WTC11 (cell line): ENCODE measurements around the gene SUSD1. TPM values are rescaled to one million over a fixed set of nuclear protein-coding genes. Genes with fewer than 3 reads are reported as not detected.

ENCODE experiments used
- ATAC-seq: fragments of 200-7000 bp; cut with Tn5 transposase; 2 replicates; pipeline ENCODE4 v1.10.0; 2021; ENCODE audit warnings: mild to moderate bottlenecking, moderate library complexity
- CTCF ChIA-PET: fragments of 300-600 bp; sonication (Branson Sonifier 250); formaldehyde crosslinking; loops from one replicate; lab custom pipeline; 2021; ENCODE audit warnings: antibody characterized with exemption; lab: Charles Lee
- POLR2A ChIA-PET: fragments of 350-600 bp; sonication (Branson Sonifier 250); formaldehyde crosslinking; loops from one replicate; lab custom pipeline; 2021; ENCODE audit warnings: antibody characterized with exemption; lab: Charles Lee
- DNase-seq: peaks from one replicate; pipeline ENCODE4 v3.0.0; 2021; ENCODE audit warnings: low spot score
- H3K27ac Mint-ChIP-seq: 2 replicates; pipeline ENCODE4 v1.8.0; 2021; ENCODE audit warnings: mixed read lengths
- H3K27me3 Mint-ChIP-seq: 2 replicates; pipeline ENCODE4 v1.8.0; 2021; ENCODE audit warnings: low read depth, mild to moderate bottlenecking, moderate library complexity, mixed read lengths
- H3K36me3 Mint-ChIP-seq: 2 replicates; pipeline ENCODE4 v1.8.0; 2021; ENCODE audit warnings: mixed read lengths
- H3K4me1 Mint-ChIP-seq: 2 replicates; pipeline ENCODE4 v1.8.0; 2022; ENCODE audit warnings: mixed read lengths
- H3K4me3 Mint-ChIP-seq: 2 replicates; pipeline ENCODE4 v1.8.0; 2021; ENCODE audit warnings: mild to moderate bottlenecking, moderate library complexity, mixed read lengths
- H3K9me3 Mint-ChIP-seq: 2 replicates; pipeline ENCODE4 v1.8.0; 2021; ENCODE audit warnings: mixed read lengths
- ATF1 ChIP-seq: sonication (generic); formaldehyde crosslinking; IDR thresholded peaks from 2 replicates; pipeline ENCODE4 v1.8.1; 2023; ENCODE audit warnings: mild to moderate bottlenecking, moderate library complexity, missing genetic modification reagents
- ELF4 ChIP-seq: sonication (generic); formaldehyde crosslinking; IDR thresholded peaks from 2 replicates; pipeline ENCODE4 v1.8.1; 2022; ENCODE audit warnings: low read depth, mild to moderate bottlenecking, moderate library complexity, missing genetic modification reagents
- MYBL2 ChIP-seq: sonication (generic); formaldehyde crosslinking; IDR thresholded peaks from 2 replicates; pipeline ENCODE4 v1.8.1; 2023; ENCODE audit warnings: mild to moderate bottlenecking, moderate library complexity, missing genetic modification reagents
- NFATC4 ChIP-seq: fragments of 250-450 bp; sonication (Bioruptor Pico); IDR thresholded peaks from 2 replicates; pipeline ENCODE4 v1.9.0; 2021; ENCODE audit warnings: mild to moderate bottlenecking
- OVOL2 ChIP-seq: fragments of 250-450 bp; sonication (Bioruptor Pico); IDR thresholded peaks from 2 replicates; pipeline ENCODE4 v1.9.0; 2021; ENCODE audit warnings: mild to moderate bottlenecking, borderline replicate concordance
- RORB ChIP-seq: fragments of 250-450 bp; sonication (Bioruptor Pico); IDR thresholded peaks from 2 replicates; pipeline ENCODE4 v1.9.0; 2021; ENCODE audit warnings: mild to moderate bottlenecking
- SMAD3 ChIP-seq: sonication (generic); formaldehyde crosslinking; IDR thresholded peaks from 2 replicates; pipeline ENCODE4 v1.8.0; 2022; ENCODE audit warnings: missing genetic modification reagents, mild to moderate bottlenecking, borderline replicate concordance
- SMAD4 ChIP-seq: sonication (generic); formaldehyde crosslinking; IDR thresholded peaks from 2 replicates; pipeline ENCODE4 v1.8.0; 2022; ENCODE audit warnings: mild to moderate bottlenecking, missing genetic modification reagents
- TEAD1 ChIP-seq: sonication (generic); formaldehyde crosslinking; IDR thresholded peaks from 2 replicates; pipeline ENCODE4 v1.8.0; 2022; ENCODE audit warnings: mild to moderate bottlenecking, missing genetic modification reagents
- ZBTB43 ChIP-seq: sonication (generic); formaldehyde crosslinking; IDR thresholded peaks from 2 replicates; pipeline ENCODE4 v1.8.1; 2023; ENCODE audit warnings: mild to moderate bottlenecking, missing genetic modification reagents
- ZMAT4 ChIP-seq: fragments of 250-450 bp; sonication (Bioruptor Pico); IDR thresholded peaks from 2 replicates; pipeline ENCODE4 v1.9.0; 2021; ENCODE audit warnings: mild to moderate bottlenecking
- total RNA-seq: library from RNA; stranded (reverse); gene quantifications from 3 replicates; pipeline ENCODE4 v1.2.3, GENCODE V29; 2021
- TF ChIP-seq, protein P1 (sequence below): fragments of 250-450 bp; sonication (Bioruptor Pico); IDR thresholded peaks from 2 replicates; pipeline ENCODE4 v1.9.0; 2021; ENCODE audit warnings: moderate library complexity, mild to moderate bottlenecking, inconsistent platforms, borderline replicate concordance
- TF ChIP-seq, protein P2 (sequence below): fragments of 250-450 bp; sonication (Bioruptor Pico); IDR thresholded peaks from 2 replicates; pipeline ENCODE4 v2.1.2; 2022; ENCODE audit warnings: mild to moderate bottlenecking, moderate library complexity
- TF ChIP-seq, protein P3 (sequence below): sonication (generic); formaldehyde crosslinking; IDR thresholded peaks from 2 replicates; pipeline ENCODE4 v1.8.1; 2022; ENCODE audit warnings: low read depth, mild to moderate bottlenecking, moderate library complexity, missing genetic modification reagents, borderline replicate concordance
- TF ChIP-seq, protein P4 (sequence below): sonication (generic); formaldehyde crosslinking; IDR thresholded peaks from 2 replicates; pipeline ENCODE4 v1.8.1; 2023; ENCODE audit warnings: mild to moderate bottlenecking, moderate library complexity, missing genetic modification reagents

The SUSD1 gene
- total RNA-seq, 1 experiment from 2014 or later: 5.1 TPM

DNA sequence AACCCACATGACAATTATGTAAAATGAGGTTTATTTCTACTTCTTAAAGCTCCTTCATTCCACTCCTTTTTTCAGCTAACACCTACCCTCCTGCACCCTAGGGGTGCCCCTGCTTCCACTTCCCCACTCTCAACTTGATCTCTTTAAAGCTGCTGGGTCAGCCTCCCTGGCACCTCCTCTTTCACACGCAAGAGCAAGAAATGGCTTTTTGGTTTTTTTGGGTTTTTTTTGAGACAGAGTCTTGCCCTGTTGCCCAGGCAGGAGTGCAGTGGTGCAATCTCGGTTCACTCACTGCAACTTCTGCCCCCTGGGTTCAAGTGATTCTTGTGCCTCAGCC, 64.4 kb downstream of the SUSD1 start (continued):
- TF ChIP-seq, protein P1, sequence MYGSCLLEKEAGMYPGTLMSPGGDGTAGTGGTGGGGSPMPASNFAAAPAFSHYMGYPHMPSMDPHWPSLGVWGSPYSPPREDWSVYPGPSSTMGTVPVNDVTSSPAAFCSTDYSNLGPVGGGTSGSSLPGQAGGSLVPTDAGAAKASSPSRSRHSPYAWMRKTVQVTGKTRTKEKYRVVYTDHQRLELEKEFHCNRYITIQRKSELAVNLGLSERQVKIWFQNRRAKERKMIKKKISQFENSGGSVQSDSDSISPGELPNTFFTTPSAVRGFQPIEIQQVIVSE: no peak
- no peak for TF ChIP-seq SMAD4

GRCh38 chr9:112110094-112110776, 64.9 kb downstream of the SUSD1 start:
- POLR2A ChIA-PET: interaction anchor here (0.6 kb wide), 1 partner anchor 554 kb away, joined by 3 read pairs; no protein-coding TSS in a partner anchor
- Mint-ChIP-seq H3K36me3 (no peaks in the 10 kb centered on the region), H3K27ac (no peak overlapping the region), H3K4me1 (peaks cover 3% of the 10 kb centered on the region; the same call in 1 of the 2 replicates), H3K9me3 (no peaks in the 10 kb centered on the region), H3K4me3 (no peak overlapping the region), H3K27me3 (no peaks in the 10 kb centered on the region)
- ATAC-seq (no peak), DNase-seq (no peak)
- TF ChIP-seq OVOL2 (CRISPR knock-in tag): no peak
- no peak for TF ChIP-seq RORB (CRISPR knock-in tag)
- CTCF ChIA-PET: interaction anchor here (1.0 to 2.5 kb wide), 2 partner anchors 13 to 269 kb away, joined by 3 to 16 read pairs; no protein-coding TSS in a partner anchor

DNA sequence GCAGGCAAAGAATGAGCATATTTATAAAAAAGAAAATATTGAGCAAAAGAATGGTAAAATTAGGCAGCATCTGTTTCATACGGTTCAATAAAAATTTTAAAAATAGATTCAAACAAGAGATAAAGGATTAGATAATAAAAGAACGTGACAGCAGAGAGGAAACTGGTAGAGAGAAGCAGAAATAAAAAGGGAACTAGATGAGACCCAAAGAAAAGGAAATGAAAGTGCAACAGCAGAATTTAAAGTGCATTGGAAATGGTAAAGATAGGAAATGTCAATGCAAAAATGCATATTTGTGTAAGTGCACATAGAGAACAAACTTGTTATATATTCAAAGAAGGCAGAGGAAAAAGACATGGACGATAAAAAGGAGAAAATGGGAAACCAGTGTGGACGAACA, 70.2 kb downstream of the SUSD1 start:
- Mint-ChIP-seq H3K4me3 (no peak overlapping the region), H3K27ac (no peak overlapping the region), H3K9me3 (no peaks in the 10 kb centered on the region), H3K36me3 (no peaks in the 10 kb centered on the region), H3K27me3 (peaks cover under 1% of the 10 kb centered on the region), H3K4me1 (no peaks in the 10 kb centered on the region)
- ChIA-PET POLR2A (no interaction called here), CTCF (no interaction called here)
- no peak for ATAC-seq
- no peak for TF ChIP-seq MYBL2
- no peak for DNase-seq

DNA sequence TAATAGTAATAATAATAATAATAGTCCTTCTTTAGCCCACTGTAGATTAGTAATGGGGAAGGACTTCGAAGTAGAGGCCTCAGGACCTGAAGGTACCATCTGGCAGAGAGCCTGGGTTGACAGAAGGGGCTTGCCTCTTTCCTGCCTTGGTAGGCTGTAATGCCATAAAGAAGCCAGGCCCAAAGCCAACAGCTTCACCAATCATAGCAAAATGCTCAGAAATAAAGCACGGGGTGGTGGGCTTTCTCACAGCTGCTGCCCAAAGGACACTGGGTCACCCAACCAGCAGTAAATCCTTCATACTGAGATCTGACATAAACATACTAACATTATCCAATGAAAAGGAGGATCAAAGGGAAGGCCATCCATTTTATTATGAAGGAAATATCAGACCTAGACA, 70.7 kb downstream of the SUSD1 start:
- Mint-ChIP-seq H3K36me3 (no peaks in the 10 kb centered on the region; the same call in 1 of the 2 replicates), H3K4me3 (no peak overlapping the region), H3K9me3 (no peaks in the 10 kb centered on the region), H3K27me3 (peaks cover 5% of the 10 kb centered on the region), H3K4me1 (peaks cover 4% of the 10 kb centered on the region), H3K27ac (no peak overlapping the region)
- no peak for ATAC-seq
- TF ChIP-seq, protein P2, sequence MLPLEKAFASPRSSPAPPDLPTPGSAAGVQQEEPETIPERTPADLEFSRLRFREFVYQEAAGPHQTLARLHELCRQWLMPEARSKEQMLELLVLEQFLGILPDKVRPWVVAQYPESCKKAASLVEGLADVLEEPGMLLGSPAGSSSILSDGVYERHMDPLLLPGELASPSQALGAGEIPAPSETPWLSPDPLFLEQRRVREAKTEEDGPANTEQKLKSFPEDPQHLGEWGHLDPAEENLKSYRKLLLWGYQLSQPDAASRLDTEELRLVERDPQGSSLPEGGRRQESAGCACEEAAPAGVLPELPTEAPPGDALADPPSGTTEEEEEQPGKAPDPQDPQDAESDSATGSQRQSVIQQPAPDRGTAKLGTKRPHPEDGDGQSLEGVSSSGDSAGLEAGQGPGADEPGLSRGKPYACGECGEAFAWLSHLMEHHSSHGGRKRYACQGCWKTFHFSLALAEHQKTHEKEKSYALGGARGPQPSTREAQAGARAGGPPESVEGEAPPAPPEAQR: no peak
- TF ChIP-seq ZBTB43 (CRISPR knock-in tag): no peak
- TF ChIP-seq SMAD3 (CRISPR knock-in tag): no peak
- TF ChIP-seq, protein P3, sequence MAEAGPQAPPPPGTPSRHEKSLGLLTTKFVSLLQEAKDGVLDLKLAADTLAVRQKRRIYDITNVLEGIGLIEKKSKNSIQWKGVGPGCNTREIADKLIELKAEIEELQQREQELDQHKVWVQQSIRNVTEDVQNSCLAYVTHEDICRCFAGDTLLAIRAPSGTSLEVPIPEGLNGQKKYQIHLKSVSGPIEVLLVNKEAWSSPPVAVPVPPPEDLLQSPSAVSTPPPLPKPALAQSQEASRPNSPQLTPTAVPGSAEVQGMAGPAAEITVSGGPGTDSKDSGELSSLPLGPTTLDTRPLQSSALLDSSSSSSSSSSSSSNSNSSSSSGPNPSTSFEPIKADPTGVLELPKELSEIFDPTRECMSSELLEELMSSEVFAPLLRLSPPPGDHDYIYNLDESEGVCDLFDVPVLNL (CRISPR knock-in tag): no peak
- TF ChIP-seq NFATC4: no peak
- TF ChIP-seq ELF4 (CRISPR knock-in tag): no peak
- TF ChIP-seq TEAD1 (CRISPR knock-in tag): no peak
- no peak for TF ChIP-seq ATF1 (CRISPR knock-in tag)
- no peak for TF ChIP-seq ZMAT4
- TF ChIP-seq, protein P4, sequence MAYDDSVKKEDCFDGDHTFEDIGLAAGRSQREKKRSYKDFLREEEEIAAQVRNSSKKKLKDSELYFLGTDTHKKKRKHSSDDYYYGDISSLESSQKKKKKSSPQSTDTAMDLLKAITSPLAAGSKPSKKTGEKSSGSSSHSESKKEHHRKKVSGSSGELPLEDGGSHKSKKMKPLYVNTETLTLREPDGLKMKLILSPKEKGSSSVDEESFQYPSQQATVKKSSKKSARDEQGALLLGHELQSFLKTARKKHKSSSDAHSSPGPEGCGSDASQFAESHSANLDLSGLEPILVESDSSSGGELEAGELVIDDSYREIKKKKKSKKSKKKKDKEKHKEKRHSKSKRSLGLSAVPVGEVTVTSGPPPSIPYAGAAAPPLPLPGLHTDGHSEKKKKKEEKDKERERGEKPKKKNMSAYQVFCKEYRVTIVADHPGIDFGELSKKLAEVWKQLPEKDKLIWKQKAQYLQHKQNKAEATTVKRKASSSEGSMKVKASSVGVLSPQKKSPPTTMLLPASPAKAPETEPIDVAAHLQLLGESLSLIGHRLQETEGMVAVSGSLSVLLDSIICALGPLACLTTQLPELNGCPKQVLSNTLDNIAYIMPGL (CRISPR knock-in tag): no peak
- CTCF ChIA-PET: no interaction called here
- POLR2A ChIA-PET: no interaction called here
- DNase-seq: no peak
